Measurements from ENCODE around the gene CDIPT. TPM values are rescaled to one million over a fixed set of nuclear protein-coding genes. Genes with fewer than 3 reads are reported as not detected.

The CDIPT gene
- total RNA-seq, 1 donor from 2014 or later, result 89.4 TPM

GRCh38 chr16:29904947-29905346 is 41.9 kb upstream of the CDIPT start:
- TF ChIP-seq, protein P1, sequence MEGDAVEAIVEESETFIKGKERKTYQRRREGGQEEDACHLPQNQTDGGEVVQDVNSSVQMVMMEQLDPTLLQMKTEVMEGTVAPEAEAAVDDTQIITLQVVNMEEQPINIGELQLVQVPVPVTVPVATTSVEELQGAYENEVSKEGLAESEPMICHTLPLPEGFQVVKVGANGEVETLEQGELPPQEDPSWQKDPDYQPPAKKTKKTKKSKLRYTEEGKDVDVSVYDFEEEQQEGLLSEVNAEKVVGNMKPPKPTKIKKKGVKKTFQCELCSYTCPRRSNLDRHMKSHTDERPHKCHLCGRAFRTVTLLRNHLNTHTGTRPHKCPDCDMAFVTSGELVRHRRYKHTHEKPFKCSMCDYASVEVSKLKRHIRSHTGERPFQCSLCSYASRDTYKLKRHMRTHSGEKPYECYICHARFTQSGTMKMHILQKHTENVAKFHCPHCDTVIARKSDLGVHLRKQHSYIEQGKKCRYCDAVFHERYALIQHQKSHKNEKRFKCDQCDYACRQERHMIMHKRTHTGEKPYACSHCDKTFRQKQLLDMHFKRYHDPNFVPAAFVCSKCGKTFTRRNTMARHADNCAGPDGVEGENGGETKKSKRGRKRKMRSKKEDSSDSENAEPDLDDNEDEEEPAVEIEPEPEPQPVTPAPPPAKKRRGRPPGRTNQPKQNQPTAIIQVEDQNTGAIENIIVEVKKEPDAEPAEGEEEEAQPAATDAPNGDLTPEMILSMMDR (IDR thresholded peaks at IDR 0.05), result no peak
- TF ChIP-seq POLR2AphosphoS5 (IDR thresholded peaks at IDR 0.05; ENCODE audit: insufficient read depth in 1 of 2, low read depth in 1 of 2) (no peak), POLR2A (IDR thresholded peaks at IDR 0.05) (no peak)
- H3K4me1 ChIP-seq, result peaks cover 12% of the 10 kb centered on the region
- intact Hi-C loops (cut with DNase I), result loop anchor here (2.0 kb wide), 1 partner anchor 58 kb away; no protein-coding TSS in a partner anchor
- no peak overlapping the region for H3K4me3 ChIP-seq
- no peaks in the 10 kb centered on the region for H3K9me3 ChIP-seq
- no peaks in the 10 kb centered on the region for H3K36me3 ChIP-seq
- H3K27me3 ChIP-seq, result no peaks in the 10 kb centered on the region
- DNase-seq (ENCODE audit: extremely low spot score in 2 of 2), result no peak
- no peak overlapping the region for H3K27ac ChIP-seq

GRCh38 chr16:29903590-29903989 is 40.6 kb upstream of the CDIPT start:
- DNase-seq (ENCODE audit: extremely low spot score in 2 of 2), result no peak

DNA sequence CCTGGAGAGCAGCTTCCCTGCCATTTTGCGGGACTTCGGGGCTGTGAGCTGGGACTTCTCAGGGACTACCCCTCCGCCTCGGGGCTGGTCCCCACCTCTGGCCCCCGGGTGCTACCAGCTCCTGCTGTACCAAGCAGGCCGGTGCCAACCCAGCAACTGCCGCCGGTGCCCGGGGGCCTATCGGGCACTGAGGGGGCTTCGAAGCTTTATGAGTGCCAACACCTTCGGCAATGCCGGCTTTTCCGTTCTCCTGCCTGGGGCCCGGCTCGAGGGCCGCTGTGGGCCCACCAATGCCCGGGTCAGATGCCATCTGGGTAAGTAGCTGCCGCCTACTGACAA is 38.5 kb upstream of the CDIPT start:
- no peak overlapping the region for H3K27ac ChIP-seq

More at GRCh38 chr16:29903590-29903989, 40.6 kb upstream of the CDIPT start:
- TF ChIP-seq POLR2AphosphoS5 (IDR thresholded peaks at IDR 0.05; ENCODE audit: insufficient read depth in 1 of 2, low read depth in 1 of 2) (no peak), POLR2A (IDR thresholded peaks at IDR 0.05) (no peak)
- TF ChIP-seq, protein P1 (IDR thresholded peaks at IDR 0.05), result no peak
- H3K27me3 ChIP-seq, result no peaks in the 10 kb centered on the region
- no peak overlapping the region for H3K27ac ChIP-seq
- intact Hi-C loops (cut with DNase I), result no loop called here
- H3K4me3 ChIP-seq, result no peak overlapping the region
- no peaks in the 10 kb centered on the region for H3K36me3 ChIP-seq
- H3K4me1 ChIP-seq, result peaks cover 22% of the 10 kb centered on the region
- H3K9me3 ChIP-seq, result no peaks in the 10 kb centered on the region

DNA sequence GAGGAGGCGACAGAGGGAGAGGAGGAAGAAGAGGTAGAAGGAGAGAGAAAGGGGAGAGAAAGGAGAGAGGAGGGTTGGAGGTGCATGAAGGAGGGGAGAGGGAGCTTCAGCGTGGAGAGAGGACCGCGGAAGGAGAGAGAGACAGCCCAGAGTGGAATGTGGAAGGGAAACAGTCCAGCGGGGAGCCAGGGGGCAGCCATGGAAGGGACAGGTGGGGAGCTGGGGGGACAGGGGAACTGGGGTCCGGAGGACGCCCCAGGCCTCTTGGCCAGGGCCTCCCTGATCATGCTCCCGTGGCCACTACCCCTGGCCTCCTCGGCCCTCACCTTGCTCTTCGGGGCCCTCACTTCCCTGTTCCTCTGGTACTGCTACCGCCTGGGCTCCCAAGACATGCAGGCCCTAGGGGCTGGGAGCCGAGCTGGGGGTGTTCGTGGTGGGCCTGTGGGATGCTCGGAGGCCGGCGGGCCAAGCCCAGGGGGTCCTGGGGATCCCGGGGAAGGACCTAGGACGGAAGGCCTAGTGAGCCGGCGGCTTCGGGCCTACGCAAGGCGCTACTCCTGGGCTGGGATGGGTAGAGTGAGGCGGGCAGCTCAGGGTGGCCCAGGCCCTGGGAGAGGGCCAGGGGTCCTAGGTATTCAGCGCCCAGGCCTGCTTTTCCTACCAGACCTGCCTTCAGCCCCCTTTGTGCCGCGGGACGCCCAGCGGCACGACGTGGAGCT is 38.0 kb upstream of the CDIPT start:
- H3K4me1 ChIP-seq, result peaks cover 22% of the 10 kb centered on the region
- peak overlapping the region in 1 of 2 donors; percentile 53 for H3K4me3 ChIP-seq
- no peaks in the 10 kb centered on the region for H3K9me3 ChIP-seq
- intact Hi-C loops (cut with DNase I), result no loop called here
- H3K36me3 ChIP-seq, result no peaks in the 10 kb centered on the region
- no peak for DNase-seq (ENCODE audit: extremely low spot score in 2 of 2)
- TF ChIP-seq POLR2A (IDR thresholded peaks at IDR 0.05) (no peak), POLR2AphosphoS5 (IDR thresholded peaks at IDR 0.05; ENCODE audit: insufficient read depth in 1 of 2, low read depth in 1 of 2) (no peak)
- TF ChIP-seq, protein P1 (IDR thresholded peaks at IDR 0.05), result no peak
- peaks cover 3% of the 10 kb centered on the region for H3K27me3 ChIP-seq
- no peak overlapping the region for H3K27ac ChIP-seq

More for the DNA sequence above, 38.5 kb upstream of the CDIPT start:
- Histone ChIP-seq H3K9me3 (no peaks in the 10 kb centered on the region), H3K27me3 (peaks cover 3% of the 10 kb centered on the region), H3K4me1 (peaks cover 22% of the 10 kb centered on the region), H3K4me3 (no peak overlapping the region), H3K36me3 (no peaks in the 10 kb centered on the region)
- intact Hi-C loops (cut with DNase I), result no loop called here
- DNase-seq (ENCODE audit: extremely low spot score in 2 of 2), result no peak
- TF ChIP-seq POLR2A (IDR thresholded peaks at IDR 0.05) (no peak), POLR2AphosphoS5 (IDR thresholded peaks at IDR 0.05; ENCODE audit: insufficient read depth in 1 of 2, low read depth in 1 of 2) (no peak)
- TF ChIP-seq, protein P1 (IDR thresholded peaks at IDR 0.05), result no peak

Data from vagina (tissue), 2 donors.